NCI-H2171 treated with DMSO at 0.1 percent for 48 hours (cell line): ENCODE results near the gene SLC5A11.

Experiments
- DNase-seq: peaks from one replicate; lab custom pipeline; 2025; lab: John Stamatoyannopoulos, UW

Gene SLC5A11

DNA sequence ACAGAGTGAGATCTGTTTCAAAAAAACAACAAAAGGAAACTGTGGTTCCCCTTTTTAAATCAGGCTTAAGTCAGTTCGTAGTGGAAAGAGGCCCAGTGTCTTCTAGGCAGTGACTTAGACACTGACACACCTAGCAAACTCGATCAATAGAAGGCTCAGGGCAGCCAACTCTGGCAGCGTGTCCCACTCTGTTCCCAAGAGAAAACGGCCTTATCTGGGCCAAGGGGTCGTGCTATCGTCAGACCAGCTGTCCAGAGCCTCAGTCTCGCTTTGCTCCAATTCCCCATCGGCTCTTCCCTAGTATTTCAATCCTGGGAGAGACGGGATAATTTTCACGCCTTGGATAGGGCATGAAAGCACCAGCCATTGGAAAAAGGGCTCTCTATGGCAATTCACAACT is 72.9 kb downstream of the SLC5A11 start:
- DNase-seq = no peak

DNA sequence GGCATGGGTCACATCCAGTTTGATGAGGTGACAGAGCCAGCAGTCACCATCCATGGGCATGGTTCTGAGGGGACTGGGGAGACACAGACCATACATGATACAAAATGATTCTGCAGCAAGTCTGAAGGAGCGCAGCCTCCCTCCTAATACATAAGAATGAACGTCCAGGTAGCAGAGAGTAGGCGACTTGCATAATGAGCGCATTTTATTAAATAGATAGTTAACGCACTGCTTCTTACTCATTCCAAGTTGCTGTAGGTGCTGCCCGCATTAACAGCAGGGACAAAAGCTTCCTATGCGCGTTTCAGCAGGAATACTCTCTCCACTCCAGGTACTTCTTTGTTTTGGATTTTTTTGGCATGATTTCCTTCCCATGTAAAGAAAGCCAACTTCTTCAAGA is 73.8 kb downstream of the SLC5A11 start:
- DNase-seq = no peak

DNA sequence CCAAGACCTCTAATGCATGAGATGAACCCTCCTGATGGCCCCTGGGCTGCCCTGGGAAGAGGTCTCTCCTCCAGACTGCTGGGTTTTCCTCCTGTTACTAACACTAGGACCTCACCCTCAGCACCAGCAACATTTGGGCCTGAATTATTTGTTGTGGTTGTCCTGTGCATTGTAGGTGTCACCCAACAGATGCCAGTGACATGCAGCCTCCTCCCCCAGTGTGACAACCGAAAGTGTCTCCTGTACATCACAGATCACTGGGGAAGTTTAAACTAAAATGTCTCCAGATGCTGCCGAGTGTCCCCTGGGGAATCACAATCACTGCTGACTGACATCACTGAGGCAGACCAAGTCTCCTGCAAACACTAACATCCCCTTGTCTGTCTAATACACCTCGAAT is 74.8 kb downstream of the SLC5A11 start:
- no peak for DNase-seq

DNA sequence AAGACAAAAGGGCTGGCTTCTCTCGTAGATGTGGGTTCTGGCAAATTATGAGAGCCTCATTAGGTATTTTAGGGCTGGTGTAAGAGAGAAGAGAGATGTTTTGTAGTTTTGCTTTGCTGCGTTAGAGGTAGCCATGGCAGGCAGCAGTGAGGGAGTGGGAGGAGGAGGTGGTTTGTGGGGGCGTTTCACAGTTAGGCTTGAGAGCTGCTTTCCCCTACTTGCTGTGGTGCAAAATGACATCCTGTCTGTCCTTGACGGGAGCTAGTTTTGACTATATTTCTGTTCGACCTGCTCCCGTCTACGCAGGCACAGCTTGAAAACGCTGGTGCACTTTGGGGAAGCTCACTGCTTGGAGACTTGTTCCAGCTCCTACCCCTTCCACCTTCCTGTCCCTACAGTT is 75.5 kb downstream of the SLC5A11 start:
- DNase-seq = no peak

DNA sequence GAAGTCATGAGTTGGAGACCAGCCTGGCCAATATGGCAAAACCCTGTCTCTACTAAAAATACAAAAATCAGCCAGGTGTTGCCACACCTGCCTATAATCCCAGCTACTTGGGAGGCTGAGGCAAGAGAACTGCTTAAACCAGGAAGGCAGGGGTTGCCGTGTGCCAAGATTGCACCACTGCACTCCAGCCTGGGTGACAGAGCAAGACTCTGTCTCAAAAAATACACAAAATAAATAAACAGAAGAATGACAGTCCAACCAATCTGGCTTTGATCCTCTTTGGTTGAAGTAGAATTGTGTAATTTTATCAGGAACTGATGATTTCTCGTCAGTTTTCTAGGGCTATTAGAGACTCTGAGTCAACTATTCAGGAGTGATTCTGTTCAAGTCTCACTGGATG is 79.4 kb downstream of the SLC5A11 start:
- no peak for DNase-seq

DNA sequence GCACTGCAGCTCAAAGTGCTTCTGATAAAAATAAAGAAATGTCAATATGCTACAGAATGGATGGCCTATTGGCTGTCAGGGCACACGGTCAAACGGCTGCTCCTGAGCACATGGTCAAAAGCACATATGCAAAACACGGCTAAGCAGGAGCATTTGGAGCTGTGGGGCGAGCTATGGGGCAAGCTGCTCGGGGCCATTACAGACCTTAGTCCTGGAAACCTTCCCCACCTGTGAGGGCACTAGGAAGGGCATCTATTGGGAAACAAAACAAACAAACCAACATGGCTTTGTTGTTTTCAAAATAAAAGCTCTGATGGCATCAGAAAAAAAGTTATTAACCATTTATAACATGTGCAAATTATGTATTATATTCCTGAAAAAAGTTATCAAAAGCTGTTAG is 83.6 kb downstream of the SLC5A11 start:
- DNase-seq = no peak

DNA sequence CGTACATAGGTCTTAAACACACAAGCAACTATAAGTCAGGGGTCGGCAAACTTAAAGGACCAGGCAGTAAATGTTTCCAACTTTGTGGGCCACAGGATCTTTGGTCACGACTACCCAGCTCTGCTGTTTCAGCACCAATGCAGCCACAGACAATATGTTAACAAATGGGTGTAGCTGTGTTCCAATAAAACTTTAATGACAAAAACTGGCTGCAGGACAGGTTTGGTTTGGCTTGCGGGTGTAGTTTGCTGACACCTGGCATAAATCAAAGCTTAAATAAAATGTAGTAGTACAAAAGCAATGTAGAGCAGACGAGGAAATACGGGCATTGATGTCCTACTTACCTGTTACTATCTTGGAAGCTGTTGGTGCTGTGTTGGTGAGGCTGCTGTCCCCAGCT is 84.7 kb downstream of the SLC5A11 start:
- no peak for DNase-seq

DNA sequence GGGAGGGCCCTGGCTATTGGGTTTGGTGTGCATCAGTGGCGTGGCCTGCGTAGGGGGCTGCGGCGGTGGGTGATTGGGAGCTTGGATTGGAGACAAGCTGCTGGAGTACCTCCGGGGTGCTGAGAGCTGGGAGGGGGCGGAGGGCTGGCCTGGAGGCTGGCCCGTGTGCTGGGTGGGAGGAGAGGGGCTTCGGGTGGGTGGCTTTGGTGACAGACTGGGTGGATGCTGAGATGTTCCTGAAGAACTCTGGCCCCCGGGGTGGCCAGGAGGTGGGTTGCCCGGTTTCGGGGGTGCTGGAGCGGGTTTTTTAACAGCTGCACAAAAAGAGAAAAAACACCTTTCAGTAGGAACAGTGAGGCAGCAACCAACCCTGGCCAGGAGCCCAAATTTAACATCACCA is 85.3 kb downstream of the SLC5A11 start:
- DNase-seq = no peak

DNA sequence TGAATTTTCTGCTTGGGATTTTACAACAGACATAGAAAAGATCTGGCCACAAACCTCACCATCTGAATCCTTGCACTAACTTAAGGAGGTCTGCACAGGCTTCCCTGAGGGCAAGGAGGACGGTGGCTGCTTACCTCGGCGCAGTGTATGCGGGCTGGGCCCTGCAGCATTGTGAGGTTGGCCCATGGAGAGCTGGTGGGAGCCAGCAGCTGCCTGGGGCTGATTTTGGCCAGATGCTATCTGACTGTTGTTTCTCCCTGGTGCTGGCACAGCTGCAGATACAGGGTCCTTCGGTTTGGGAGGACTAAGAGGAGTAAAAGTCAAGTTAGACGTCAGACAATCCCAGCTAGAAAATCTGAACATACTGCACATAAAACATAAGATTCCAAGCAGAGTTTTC is 89.6 kb downstream of the SLC5A11 start:
- DNase-seq = no peak

DNA sequence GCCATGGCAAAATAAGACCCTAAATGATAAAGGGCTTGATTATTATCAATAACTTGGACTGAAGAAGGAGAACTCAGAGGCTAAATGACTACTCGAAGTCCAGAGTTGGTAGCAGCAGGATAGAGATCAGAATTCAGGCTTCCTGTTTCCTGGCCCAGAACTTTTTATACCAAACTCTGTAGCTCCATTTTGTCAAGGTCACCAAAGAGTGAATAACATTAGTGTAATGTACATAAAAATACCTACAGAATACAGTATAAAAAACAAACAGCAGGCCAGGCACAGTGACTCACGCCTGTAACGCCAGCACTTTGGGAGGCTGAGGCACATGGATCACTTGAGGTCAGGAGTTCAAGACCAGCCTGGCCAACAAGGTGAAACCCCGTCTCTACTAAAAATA is 90.4 kb downstream of the SLC5A11 start:
- DNase-seq = no peak

DNA sequence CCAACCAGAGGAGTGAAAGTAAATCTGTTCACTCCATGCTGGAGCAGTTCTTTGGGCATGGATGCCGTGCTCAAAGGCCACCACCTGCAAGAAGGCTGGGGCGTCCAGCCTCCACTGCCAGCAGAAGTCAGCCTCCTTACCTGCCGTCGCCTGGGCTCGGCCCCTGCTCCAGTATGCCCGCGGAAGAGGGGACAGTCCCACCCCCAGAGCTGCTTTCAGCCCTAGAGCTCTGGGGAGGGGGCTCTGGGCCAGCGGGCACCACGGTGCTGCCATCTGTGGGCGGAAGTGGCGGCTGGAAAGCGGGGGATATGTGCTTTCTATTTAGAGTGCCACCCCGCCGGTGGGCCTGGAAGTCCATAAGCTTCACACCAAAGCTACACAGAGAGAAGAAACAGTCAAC is 93.5 kb downstream of the SLC5A11 start:
- DNase-seq = no peak

DNA sequence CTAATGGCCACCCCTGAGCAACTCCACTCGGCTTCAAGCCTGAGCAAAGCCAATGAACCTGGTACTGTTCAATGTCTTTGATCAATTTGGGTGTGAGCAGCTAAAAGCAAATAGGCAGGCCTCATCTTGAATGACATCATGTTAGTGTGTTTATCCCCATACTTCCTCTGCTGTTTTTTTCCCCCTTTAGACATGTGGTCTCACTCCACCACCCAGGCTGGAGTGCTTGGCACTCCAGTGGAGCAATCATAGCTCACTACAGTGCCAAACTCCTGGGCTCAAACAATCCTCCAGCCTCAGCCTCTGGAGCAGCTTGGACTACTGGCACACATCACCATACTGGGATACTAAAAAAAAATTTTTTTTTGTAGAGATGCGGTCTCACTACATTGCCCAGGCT is 94.0 kb downstream of the SLC5A11 start:
- no peak for DNase-seq

DNA sequence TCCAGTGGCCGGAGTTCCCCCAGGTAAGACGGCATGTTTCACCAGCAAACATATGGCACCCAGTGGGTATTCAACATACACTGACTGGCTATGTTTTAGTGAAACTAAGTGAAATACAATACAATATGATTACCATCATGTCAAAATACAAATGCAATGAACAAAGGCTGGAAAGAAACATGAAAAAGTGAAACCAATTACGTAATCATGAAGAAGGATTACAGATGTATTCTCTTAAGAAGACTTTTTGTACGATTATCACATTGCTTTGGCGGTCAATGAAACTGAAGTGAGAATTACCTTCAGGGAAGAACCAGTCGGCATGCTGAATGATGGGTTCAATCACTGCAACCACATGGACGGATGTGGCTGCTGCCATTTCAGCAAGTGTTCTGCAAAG is 97.7 kb downstream of the SLC5A11 start:
- no peak for DNase-seq

DNA sequence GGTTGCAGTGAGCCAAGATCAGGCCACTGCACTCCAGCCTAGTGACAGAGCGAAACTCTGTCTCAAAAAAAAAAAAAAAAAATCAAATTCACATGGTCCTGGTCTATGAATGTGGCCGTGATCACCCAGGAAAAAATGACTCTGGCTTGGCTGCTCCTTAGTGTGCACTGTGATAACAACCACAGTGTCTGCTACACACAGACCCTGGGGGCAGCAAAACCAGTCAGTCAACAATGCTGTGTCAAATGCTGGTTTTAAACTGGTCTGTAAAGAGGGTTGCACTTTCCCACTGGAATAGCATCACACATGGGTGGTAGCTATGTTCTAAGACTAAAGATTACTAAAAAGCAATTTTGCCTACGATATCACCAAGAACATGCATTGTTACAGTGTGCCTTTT is 98.4 kb downstream of the SLC5A11 start:
- no peak for DNase-seq

DNA sequence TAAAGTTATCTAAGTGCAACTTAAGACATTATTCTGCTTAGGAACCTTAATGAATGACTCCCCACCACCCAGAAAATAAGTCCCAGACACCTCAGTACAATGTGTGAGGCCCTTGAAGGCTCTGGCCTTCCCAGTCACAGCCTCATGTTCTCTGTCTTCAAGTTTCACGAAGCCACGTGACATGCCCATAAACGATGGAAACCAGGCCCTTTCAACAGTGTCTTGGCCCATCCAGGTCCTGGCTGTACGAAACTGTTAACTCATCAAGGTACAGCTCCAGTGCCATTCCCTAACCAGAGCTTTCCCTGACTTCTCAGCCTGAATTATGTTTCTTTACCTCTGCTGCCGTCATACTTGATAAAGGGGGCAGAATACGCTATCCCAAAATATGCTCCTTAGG is 100.4 kb downstream of the SLC5A11 start:
- no peak for DNase-seq

DNA sequence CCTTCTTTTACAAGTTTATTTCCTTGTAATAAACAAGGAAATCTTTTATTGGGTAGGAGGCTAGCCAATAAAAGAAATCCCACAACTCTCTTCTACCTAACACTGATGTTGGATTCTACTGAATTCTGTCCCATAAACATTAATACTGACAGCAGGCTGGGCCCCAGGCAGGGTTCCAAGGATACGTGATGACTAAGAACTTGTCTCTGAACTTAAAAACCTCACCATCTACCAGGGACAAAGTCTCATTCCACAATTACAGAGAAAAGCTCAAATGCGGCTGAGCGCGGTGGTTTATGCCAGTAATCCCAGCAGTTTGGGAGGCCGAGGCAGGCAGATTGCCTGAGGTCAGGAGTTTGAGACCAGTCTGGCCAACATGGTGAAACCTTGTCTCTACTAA is 104.5 kb downstream of the SLC5A11 start:
- DNase-seq = no peak

DNA sequence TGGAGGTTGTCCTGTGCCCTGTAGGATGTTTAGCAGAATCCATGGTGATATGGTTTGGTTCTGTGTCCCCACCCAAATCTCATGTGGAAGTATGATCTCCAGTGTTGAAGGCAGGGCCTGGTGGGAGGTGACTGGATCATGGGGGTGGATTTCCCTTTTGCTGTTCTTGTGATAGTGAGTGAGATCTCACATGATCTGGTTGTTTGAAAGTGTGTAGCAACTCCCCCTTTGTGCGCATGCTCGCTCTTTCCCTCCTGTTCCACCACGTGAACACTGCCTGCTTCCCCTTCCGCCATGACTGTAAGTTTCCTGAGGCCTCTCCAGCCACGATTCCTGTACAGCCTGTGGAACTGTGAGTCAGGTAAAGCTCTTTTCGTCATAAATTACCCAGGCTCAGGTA is 107.5 kb downstream of the SLC5A11 start:
- no peak for DNase-seq

DNA sequence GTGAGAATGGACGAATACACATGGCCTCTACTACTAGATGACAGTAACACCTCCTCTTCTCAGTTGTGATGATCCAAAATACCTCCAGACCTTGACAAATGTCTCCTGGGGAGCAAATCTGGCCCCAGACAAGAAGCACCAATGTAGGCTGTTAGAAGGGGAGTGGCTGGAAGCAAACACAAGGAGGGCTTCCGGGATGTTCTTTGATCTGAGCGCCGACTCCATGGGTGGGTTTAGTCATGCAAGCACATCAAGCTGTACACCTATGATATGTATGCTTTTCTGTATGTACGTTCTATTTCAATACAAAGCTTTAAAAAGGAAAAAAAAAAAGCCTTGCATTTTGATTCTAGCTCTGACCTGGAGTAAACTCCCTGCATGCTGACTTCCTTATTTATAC is 108.0 kb downstream of the SLC5A11 start:
- DNase-seq = no peak

DNA sequence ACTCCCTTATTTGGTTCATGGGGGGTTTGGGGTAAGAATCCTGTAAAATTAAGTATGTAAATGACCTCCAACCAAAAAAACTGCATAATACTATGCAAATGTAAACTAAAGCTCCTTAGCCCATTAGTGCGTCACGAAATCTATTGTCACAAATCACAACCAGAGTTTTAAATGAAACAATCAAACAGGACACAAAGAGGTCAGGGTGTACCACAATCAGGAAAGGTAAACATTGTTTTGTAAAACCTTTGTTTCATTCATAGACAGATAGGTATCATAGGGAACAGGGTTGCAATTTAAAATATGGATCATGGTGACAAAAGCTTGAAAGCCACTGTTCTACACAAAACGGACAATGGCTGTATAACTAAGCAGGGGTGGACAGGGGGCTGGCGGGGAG is 108.4 kb downstream of the SLC5A11 start:
- no peak for DNase-seq

DNA sequence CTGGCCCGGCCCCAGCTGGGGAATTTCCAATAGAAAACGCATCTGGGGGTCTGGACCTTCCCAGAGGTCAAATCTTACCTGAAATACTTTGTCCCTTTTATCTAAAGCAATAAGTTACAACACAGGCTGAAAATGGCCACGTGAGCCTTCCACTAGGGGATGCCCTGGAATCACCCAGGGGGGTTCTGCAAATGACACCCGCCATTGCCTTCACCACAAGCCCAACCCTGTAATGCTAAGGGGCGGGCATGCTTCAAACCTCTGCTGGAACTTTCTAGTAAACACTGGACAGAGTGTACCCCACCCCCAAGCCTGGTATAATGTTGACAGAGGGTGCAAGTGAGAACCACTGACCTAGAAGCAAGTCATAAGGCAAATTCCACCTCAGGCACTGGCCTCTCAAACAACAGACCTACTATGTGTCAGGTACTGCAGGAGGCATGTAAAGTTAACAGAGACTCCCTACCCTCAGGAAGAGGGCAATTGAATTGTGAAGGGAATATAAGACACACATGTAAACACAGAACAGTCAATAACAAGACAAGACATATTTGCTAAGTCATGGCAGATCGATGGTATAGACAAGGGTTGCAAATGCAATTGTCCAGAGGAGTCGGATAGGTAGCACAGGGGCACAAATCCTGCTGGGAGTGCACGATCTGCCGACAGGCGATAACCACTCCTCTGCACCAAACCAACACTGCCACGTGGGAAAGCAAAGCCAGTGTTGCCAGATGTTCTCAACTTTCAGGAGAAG is 110.4 kb downstream of the SLC5A11 start:
- DNase-seq = no peak

DNA sequence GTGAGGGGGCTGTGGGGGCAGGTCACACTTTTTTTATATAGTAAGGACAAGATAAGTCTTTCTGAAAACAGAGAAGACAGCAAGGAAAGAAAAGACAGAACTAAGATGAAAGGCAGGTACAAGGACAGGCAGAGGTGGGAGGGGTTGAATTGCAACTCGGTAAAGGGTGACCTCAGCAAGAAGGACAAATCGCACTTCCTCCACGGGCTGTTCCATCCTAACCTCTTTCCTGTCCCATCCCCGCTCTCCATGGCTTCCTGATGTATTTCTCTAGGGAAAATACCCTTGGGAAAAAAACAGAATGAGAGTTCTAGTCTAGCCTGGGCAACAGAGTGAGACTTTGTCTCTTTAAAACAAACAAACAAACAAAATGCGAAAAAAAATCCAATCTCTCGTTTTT is 112.1 kb downstream of the SLC5A11 start:
- no peak for DNase-seq
